Uterus (tissue), 4 donors: Measurements from ENCODE around the gene RANBP3. TPM values are rescaled to one million over a fixed set of nuclear protein-coding genes. Genes with fewer than 3 reads are reported as not detected.
A peak's percentile ranks its signal among the peaks of the same experiment; 100 is the strongest.
"Not testable (repeated sequence)": the region's sequence is repeated elsewhere in the genome, so short reads cannot be mapped to it uniquely, and the experiment has no call there.

Experiments
- DNase-seq, 2 donors: peaks; one replicate each; pipeline ENCODE4 v3.0.0-alpha.2; 2019 to 2020
- H3K27ac ChIP-seq, 2 donors: fragments of 200-600 bp; sonication (generic); 1 replicate in 1 of 2; 2 replicates in 1 of 2; pipeline ENCODE4 v1.5.1; 2016 to 2018
- H3K27me3 ChIP-seq, 2 donors: fragments of 200-600 bp; sonication (generic); one replicate each; pipeline ENCODE4 v1.5.1; 2018 to 2019; ENCODE audit warnings: control low read depth in 1 of 2
- H3K36me3 ChIP-seq, 2 donors: fragments of 200-600 bp; sonication (generic); one replicate each; pipeline ENCODE4 v1.5.1; 2019; ENCODE audit warnings: control low read depth in 1 of 2
- H3K4me1 ChIP-seq, 2 donors: fragments of 200-600 bp; sonication (generic); one replicate each; pipeline ENCODE4 v1.5.1; 2018 to 2019; ENCODE audit warnings: control low read depth in 1 of 2
- H3K4me3 ChIP-seq, 2 donors: fragments of 200-600 bp; sonication (generic); 1 replicate in 1 of 2; 2 replicates in 1 of 2; pipeline ENCODE4 v1.5.1; 2018 to 2019; ENCODE audit warnings: mild to moderate bottlenecking in 1 of 2
- H3K9me3 ChIP-seq, 2 donors: fragments of 200-600 bp; sonication (generic); one replicate each; pipeline ENCODE4 v1.5.1; 2019; ENCODE audit warnings: control low read depth in 1 of 2
- CTCF ChIP-seq, 4 experiments: fragments of 200-600 bp in 2 of 4; fragments of 450-650 bp in 2 of 4; sonication (generic) in 2 of 4; IDR thresholded peaks; one replicate each; pipeline ENCODE4 v1.5.1; 2016 to 2019; ENCODE audit warnings: antibody characterized with exemption in 4 of 4, mild to moderate bottlenecking in 2 of 4, moderate library complexity in 1 of 4
- POLR2A ChIP-seq, 2 donors: fragments of 450-650 bp; IDR thresholded peaks; one replicate each; pipeline ENCODE4 v1.6.1; 2016; ENCODE audit warnings: antibody characterized with exemption in 2 of 2, mild to moderate bottlenecking in 1 of 2, moderate library complexity in 1 of 2
- intact Hi-C: fragments of 100-400 bp; cut with DNase I; formaldehyde crosslinking; loops from one replicate; pipeline ENCODE4 v1.15.1; 2023; ENCODE audit warnings: low total_unique reads
- total RNA-seq, 4 donors: library from RNA; depleted of rRNA in 3 of 4; stranded (reverse); fragments of >200 nt in 3 of 4; gene quantifications; one replicate each; pipeline versions ENCODE4 v1.1.0 to v1.2.4, GENCODE V29; 2014 to 2023
- donor health status: DM: yes; HTN: yes; CAD: no.

Gene RANBP3
- total RNA-seq, 4 donors from 2014 or later: 40.9 to 98.1 (median 48.5) TPM

DNA sequence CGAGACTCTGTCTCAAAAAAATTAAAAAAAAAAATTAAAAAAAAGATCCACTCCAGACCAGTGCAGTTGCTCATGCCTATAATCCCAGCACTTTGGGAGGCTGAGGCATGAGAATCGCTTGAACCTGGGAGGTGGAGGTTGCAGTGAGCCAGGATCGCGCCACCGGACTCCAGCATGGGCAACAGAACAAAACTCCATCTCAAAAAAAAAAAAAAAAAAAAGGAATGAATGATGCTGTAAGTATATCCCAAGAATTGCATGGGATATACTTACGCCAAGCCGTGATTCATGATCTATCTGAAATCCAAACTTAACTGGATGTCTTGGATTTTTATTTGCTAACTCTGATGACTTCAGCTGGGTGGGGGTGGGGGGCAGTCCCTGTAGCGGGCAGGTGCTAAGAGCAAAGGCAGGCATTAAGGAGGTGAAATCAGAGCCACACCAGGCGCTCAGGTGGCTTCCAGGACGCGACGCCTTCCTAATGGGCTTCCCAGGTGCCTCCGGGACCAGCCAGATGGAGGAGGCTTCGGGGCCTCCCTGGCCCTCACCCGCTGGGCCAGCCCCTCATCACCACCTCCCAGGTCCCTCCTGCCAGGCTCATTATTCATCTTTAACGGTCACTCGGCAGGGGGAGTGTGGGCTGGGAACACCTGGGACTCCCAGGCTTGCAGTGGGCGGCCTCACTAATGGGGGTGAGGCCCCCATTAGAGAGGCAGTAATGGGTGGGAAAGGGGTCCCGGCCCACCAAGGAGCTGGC, 96.2 kb downstream of the RANBP3 start:
- no peak overlapping the region for H3K4me3 ChIP-seq
- no peak overlapping the region for H3K27ac ChIP-seq
- H3K4me1 ChIP-seq: peaks cover 0 to 4% of the 10 kb centered on the region in 2 donors
- H3K27me3 ChIP-seq: no peaks in the 10 kb centered on the region
- no peaks in the 10 kb centered on the region for H3K36me3 ChIP-seq
- no peak for DNase-seq
- TF ChIP-seq POLR2A (IDR thresholded peaks at IDR 0.05) (no peak), CTCF (IDR thresholded peaks at IDR 0.05) (no peak)
- no peaks in the 10 kb centered on the region for H3K9me3 ChIP-seq
- intact Hi-C loops: no loop called here

DNA sequence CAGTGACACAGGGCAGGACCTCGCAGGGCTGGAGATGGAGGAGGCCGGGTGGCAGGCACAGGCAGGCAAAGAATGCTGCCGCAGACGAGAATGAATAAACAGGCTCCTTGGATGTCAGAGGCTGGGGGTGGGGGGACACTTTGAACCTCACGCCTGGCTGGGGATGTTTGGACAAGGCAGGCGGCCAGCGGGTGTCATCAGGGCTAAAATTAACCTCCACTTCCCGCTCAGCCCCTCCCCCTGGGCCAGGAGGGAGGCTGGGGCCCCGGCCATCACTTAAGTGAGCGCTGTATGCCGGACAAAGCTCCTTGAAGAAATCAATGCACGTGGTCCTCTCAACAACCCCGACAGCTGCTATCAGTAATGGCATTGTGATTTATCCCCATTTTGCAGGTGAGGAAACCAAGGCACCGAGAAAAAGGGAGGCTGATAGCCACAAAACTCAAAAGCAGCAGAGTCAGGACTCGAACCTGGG, 97.3 kb downstream of the RANBP3 start:
- no peaks in the 10 kb centered on the region for H3K9me3 ChIP-seq
- H3K4me3 ChIP-seq: no peak overlapping the region
- TF ChIP-seq POLR2A (IDR thresholded peaks at IDR 0.05) (no peak), CTCF (IDR thresholded peaks at IDR 0.05) (no peak)
- intact Hi-C loops: no loop called here
- no peak overlapping the region for H3K27ac ChIP-seq
- H3K27me3 ChIP-seq: no peaks in the 10 kb centered on the region
- H3K4me1 ChIP-seq: peaks cover 0 to 4% of the 10 kb centered on the region in 2 donors
- peak; percentile 41 to 51 for DNase-seq
- no peaks in the 10 kb centered on the region for H3K36me3 ChIP-seq

DNA sequence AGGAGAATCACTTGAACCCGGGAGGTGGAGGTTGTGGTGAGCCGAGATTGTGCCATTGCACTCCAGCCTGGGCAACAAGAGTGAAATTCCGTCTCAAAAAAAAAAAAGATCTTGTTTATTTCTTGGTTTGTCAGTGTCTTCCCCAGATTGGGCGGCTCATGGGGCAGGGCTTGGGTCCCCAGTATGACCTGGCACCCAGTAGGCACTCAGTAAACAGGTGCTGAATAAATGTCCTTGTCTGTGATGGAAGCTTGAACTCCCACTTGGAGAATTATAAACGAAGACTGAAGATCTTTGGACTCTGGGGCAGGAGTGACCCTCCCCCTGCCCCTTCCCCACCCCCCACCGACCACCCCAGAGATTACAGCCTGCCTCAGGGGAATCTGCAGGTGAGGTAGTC, 97.7 kb downstream of the RANBP3 start:
- no peaks in the 10 kb centered on the region for H3K27me3 ChIP-seq
- no peaks in the 10 kb centered on the region for H3K9me3 ChIP-seq
- DNase-seq: no peak
- peaks cover 0 to 4% of the 10 kb centered on the region in 2 donors for H3K4me1 ChIP-seq
- TF ChIP-seq CTCF (IDR thresholded peaks at IDR 0.05) (no peak), POLR2A (IDR thresholded peaks at IDR 0.05) (no peak)
- intact Hi-C loops: no loop called here
- no peak overlapping the region for H3K4me3 ChIP-seq
- H3K36me3 ChIP-seq: no peaks in the 10 kb centered on the region
- H3K27ac ChIP-seq: no peak overlapping the region

DNA sequence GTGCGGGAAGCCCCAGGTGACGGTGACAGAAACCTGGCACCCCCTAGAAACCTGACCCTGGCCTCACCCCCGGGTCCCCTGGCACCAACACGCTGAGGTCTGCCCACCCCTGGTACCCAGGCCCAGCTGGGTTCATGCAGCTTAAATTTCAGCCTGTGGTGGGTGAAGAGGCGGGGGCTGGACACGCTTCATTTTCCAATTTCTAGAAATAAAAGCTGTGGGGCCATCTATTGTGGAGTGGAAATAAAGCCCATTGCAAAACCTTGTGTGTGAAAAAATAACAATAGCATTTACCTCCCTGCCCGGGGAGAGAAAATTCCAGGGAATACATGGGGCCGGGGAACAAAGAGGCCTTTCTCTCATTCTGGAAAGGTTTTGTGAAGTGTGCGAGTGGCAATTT, 100.1 kb downstream of the RANBP3 start:
- TF ChIP-seq CTCF (IDR thresholded peaks at IDR 0.05): no peak
- TF ChIP-seq POLR2A (IDR thresholded peaks at IDR 0.05): no peak
- Histone ChIP-seq H3K4me1 (peaks cover 0 to 4% of the 10 kb centered on the region in 2 donors), H3K27ac (no peak overlapping the region), H3K9me3 (no peaks in the 10 kb centered on the region), H3K36me3 (no peaks in the 10 kb centered on the region), H3K4me3 (no peak overlapping the region), H3K27me3 (no peaks in the 10 kb centered on the region)
- DNase-seq: no peak
- intact Hi-C loops: no loop called here

DNA sequence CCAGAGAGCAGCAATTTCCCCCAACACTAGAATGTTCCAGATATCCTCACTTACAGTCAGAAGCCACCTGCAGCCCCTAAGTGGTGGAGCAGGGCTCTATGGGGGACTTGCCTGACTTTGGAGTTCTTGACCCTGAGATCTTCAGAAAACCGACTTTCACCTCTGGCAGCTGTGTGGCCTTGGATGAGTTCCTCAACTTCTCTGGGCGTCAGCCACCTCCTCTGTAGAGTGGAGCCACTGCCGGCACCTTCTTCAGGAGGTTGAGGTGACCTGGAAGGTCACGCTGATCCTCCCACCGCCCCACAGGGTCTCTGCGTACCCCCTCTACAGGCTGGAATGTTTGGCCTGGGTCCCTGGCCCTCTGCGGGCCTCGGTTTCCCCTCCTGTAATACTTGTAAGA, 100.5 kb downstream of the RANBP3 start:
- intact Hi-C loops: no loop called here
- H3K9me3 ChIP-seq: no peaks in the 10 kb centered on the region
- H3K36me3 ChIP-seq: no peaks in the 10 kb centered on the region
- TF ChIP-seq POLR2A (IDR thresholded peaks at IDR 0.05): no peak
- TF ChIP-seq CTCF (IDR thresholded peaks at IDR 0.05): no peak
- no peak overlapping the region for H3K27ac ChIP-seq
- DNase-seq: no peak
- peaks cover 0 to 4% of the 10 kb centered on the region in 2 donors for H3K4me1 ChIP-seq
- no peak overlapping the region for H3K4me3 ChIP-seq
- no peaks in the 10 kb centered on the region for H3K27me3 ChIP-seq

DNA sequence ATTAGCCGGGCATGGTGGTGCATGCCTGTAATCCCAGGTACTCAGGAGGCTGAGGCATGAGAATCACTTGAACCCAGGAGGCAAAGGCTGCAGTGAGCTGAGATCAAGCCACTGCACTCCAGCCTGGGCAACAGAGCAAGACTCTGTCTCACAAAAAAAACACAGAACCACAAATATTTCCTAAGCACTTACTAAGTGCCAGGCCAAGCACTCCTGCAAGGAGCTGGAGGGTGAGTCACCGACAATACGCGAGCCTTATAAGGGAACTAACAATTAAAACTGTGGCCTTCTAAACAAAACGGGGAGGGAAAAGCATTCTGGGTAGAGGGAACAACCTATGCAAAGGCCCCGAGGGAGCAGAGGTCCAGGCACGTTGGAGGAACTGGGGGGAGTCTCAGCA, 103.4 kb downstream of the RANBP3 start:
- H3K4me3 ChIP-seq, H3K27me3 ChIP-seq, H3K27ac ChIP-seq, H3K36me3 ChIP-seq, H3K9me3 ChIP-seq, intact Hi-C loops, DNase-seq, H3K4me1 ChIP-seq: not testable (repeated sequence)
